NCI-H2081 treated with DMSO at 0.1 percent for 48 hours (cell line): ENCODE measurements around the gene DAB2IP.

ENCODE experiments used
- DNase-seq: peaks from one replicate; lab custom pipeline; 2025; lab: John Stamatoyannopoulos, UW

Gene DAB2IP

GRCh38 chr9:121703014-121703734 lies 51.7 kb downstream of the DAB2IP start:
- no peak for DNase-seq

GRCh38 chr9:121704281-121704680 lies 52.8 kb downstream of the DAB2IP start:
- DNase-seq, result no peak

DNA sequence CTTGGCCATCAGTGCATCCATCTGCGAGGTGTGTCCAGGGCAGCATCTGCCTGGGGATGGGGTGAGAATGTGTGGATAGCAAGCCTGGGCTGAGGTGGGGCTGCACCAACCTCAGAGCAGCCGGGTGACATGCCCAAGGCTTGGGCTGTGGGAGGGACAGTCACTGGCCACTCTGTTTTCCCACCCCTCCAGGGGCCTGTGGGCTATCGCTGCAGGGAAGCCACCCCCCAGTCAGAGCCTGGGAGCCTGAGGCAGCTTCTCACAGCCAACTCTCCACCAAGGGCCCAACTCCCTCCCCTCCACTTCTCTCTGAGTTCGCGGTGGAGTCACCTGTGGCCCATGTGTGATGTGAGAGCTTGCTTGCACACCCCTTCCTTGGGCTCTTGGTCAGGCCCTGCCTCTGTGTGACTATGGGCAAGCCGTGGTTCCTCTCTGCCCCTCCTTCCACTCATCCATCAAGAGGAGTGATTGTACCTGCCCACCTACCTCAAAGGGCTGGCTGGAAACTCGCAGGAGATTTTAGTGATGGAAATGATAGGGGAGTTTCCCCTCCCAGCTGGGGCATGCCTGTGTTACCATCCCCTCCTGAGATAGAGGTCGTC lies 54.8 kb downstream of the DAB2IP start:
- no peak for DNase-seq

GRCh38 chr9:121707477-121708424 lies 56.3 kb downstream of the DAB2IP start:
- no peak for DNase-seq

GRCh38 chr9:121708768-121709488 lies 57.5 kb downstream of the DAB2IP start:
- DNase-seq, result no peak

DNA sequence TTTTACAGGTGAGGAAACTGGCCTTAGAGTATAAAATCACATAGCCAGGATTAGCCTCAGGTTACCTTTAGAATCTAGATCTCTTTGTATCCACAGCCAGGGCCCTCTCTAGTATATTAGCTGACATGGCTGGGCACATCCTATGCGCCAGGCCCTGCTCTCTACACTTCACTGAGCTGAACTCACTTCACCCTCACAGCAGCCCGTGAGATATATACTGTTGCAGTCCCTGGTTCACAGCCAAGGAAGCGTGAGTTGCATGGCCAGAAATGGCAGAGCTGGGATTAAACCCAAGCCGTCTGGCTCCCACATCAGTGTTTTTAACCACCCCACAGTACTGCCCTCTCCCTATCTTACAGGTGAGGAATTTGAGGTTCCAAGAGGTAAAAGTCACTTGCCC lies 58.4 kb downstream of the DAB2IP start:
- DNase-seq, result no peak

- DNase-seq, result no peak
These were observed 59.8 kb downstream of the DAB2IP start for GRCh38 chr9:121711281-121711680.

DNA sequence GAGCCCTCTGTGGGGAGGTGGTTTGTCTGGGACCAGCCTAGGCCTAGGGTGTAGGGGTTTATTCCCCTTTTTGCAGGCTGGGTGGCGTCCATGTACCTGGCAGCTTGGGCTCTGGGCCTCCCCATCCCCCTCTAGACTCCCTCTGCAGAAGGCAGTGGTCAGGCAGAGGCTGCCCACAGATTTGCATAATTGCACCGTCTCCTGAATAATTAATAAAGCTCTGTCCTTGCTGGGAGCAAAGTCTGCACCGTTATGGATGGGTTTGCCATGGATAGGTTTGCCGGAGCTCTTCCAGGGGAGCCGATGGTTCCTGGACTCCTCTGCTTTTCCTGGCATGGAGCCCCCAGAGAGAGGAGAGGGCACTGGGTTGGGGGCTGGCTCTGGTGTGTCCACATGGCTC lies 60.4 kb downstream of the DAB2IP start:
- no peak for DNase-seq

GRCh38 chr9:121713400-121714070 lies 62.1 kb downstream of the DAB2IP start:
- DNase-seq, result no peak

DNA sequence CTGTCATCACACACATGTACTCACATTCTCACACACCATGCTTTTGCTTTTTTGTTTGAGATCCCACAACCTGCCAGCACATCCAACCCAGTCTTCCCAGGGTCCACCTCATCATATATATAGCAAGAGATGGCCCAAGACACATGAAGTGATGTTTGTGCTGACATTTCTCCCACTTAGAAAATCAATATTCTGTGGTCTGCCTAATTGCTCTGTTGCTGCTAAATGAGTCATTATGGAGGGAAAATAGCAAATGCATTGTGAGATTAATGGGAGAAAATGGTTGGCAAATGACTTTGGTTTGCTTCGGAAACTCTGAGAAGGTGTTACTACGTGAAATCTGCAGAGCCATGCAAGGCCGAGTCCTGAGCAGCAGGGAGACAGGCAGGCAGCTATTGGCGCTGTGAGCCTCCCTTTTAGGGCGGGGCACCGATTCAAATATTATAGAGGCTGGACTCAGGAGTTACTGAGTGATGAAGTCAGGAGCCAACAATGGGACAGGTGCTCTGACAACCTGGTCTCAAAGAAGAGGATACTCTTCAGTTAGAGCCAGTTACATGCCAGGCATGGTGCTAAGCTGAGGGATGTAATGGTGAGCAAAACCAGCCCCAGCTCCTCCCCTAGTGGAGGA lies 62.8 kb downstream of the DAB2IP start:
- no peak for DNase-seq

- no peak for DNase-seq
These were observed 63.4 kb downstream of the DAB2IP start for GRCh38 chr9:121714873-121715272.

DNA sequence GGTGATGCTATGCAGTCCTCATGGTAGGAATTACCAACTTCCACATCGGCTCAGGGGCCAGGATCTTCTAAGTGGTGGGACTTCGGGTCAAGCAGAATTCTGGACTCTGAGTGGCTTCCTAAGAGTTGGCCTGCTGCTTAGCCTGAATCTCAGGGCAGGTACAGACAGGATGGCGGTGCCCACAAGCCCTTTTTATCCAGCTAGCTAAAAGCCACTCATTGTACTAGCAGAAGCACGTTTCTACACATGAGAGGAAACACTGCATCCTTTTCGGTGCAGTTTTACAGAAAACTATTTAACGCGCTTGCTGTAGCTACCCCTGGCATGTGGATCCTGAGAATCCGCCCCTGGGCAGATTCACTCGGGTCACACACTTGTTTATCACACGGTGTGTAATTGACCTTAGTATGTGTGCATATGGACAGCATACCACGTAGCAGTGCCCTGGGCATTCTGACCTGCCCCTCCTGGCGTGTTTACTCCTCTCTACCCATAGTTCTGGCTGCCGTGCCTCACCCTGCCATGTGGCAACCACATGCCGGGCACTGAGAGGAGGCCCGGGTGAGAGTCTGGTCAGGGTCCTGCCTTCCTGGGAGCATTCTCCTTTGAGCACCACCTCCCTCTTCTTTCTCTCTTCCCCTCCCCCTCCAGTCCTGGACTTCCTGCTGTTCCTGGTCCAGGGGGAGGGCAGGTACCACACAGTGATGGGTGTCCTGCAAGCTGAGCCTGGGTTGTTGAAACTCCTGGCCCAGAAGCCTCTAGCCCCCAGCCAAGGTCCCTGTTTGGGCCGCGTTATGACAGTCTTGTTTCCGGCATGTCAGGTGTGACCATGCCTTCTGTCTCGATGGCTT lies 65.9 kb downstream of the DAB2IP start:
- DNase-seq, result no peak

DNA sequence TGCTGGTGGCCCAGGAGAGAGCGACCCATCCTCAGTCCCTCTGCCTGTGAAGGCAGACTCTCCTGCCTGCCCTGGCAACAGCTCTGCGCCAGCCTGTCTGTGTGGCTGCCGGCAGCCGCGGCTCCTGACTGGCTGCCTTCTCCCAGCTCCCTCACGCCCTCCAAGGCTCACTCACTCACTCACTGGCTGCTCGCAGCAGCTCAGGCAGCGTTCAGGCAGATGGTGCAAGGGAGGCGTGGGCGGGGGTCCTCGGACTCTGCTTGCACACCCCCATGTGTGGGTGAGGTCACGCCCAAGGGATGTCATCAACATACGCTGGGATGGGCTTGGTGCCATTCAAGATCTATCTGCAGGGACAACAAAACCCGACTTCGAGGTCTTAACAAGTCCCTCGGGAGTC lies 66.7 kb downstream of the DAB2IP start:
- no peak for DNase-seq

- DNase-seq, result no peak
These were observed 67.1 kb downstream of the DAB2IP start for GRCh38 chr9:121718501-121718900.

DNA sequence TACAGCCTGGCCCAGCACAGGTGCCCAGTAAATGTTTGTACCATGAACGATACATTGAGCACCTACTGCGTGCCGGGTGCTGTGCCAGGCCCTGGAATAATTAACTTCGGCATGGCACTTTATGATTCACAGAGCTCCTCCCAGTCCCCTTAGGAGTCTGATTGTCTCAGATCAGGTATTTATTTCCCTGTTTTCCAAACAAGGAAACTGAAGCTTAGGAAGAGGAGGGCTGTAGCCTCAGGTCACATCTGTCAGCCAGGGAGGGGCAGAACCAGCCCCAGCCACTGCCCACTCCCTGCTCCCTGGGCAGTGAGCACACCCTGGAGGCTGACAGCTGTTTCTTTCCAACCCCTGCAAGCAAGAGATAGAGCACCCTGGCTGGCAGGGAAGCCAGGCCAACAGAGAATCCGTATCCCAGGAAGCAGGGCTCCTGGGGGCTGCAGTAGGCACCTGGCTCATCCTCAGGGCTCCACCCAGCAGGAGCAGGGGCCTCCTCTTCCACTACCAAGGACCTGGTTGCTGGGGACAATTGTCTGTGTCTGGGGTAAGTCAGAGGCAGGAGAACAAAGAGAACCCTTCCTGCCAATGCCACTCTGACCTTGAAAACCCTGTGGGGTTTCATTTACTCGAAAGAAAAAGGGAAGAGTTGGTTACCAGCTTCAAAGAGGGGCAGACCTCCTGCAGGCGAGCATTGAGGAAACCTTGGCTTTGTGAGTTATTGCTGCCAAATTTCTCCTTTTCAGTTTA lies 69.0 kb downstream of the DAB2IP start:
- DNase-seq, result no peak

- no peak for DNase-seq
These were observed 69.6 kb downstream of the DAB2IP start for GRCh38 chr9:121721058-121721350.

DNA sequence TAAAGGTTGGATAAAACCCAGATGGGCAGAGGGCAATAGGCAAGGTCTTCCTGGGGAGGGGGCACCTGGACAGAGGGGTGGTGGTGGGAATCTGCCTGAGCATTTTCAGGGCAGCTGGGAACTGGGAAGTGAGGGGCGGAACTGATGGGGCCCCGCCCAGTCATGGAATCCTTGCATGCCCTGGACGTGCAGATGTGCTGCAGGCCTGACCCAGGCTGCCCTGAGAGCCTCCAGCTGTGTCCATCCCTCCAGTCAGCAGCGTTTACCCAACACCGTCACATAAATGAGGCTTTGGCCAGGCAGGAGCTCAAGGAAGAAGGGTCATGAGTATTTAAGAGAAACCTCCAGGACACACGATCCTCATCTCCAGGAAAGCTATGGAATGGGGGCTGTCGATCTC lies 70.3 kb downstream of the DAB2IP start:
- no peak for DNase-seq

GRCh38 chr9:121725008-121725775 lies 73.8 kb downstream of the DAB2IP start:
- no peak for DNase-seq
